ENCODE data around the gene SDCCAG8.

The SDCCAG8 gene

DNA sequence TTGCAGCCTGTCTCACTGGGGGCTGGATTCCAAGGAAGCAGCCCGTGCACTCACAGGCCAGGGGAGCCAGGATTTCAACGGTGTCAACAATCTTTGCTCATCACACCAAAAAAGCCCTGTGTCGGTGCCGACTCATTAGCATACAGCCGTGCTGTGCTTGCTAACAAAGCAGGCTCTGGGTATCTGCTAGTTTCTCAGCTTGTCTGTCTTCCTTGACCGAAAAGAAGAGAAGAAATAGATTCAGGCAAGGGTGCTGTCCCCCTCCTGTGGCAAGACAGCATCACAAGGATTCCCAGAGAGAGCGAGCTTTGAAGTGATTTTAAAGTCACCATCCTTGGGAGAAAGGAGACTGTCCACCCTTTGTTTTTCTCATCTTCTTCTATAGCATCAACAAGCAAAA lies 214.7 kb downstream of the SDCCAG8 start:
- DNase-seq = no peak

- DNase-seq = no peak
These were observed 215.3 kb downstream of the SDCCAG8 start for GRCh38 chr1:243471026-243471685.

GRCh38 chr1:243471754-243472745 lies 216.2 kb downstream of the SDCCAG8 start:
- DNase-seq = no peak

- DNase-seq = no peak
These were observed 217.6 kb downstream of the SDCCAG8 start for GRCh38 chr1:243473227-243474135.

- no peak for DNase-seq
These were observed 218.5 kb downstream of the SDCCAG8 start for GRCh38 chr1:243474136-243474881.

DNA sequence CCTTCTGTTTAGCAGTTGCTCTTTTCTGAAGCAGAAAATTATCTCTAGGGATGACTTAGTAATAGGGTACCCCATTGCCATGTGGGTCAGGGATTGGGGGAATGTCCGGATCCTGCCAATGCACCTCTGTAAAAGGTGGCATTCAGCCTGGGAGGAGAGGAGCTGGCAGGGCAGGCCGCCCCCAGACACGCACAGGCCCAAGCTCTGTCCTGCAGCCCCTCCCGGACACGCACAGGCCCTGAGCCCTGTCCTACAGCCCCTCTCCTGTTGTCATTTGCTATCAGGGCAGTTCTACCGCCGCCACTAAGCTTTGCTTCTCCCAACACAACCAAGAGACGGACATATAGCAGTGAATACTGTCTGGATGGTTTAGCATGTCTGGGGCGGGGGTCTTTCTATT lies 219.1 kb downstream of the SDCCAG8 start:
- DNase-seq = no peak

DNA sequence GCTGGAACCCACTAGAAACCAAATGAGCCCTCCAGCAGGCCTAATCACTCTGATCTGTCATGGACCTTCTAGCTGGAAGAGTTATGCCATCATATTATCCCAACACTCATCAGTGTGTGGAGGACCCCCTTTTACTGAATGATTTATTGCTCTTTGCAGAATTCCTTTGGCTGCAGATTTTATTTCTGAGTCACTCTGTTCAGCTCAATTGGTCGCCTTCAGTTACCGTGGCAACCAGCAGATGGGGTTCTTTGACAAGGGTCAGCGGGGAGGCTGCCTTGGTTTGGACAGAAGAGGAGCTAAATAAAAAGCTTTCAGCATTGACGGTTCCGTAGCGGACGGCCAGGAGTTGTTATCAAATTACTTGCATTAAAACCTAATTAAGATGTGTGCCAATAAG lies 220.1 kb downstream of the SDCCAG8 start:
- DNase-seq = no peak

- no peak for DNase-seq
These were observed 222.0 kb downstream of the SDCCAG8 start for GRCh38 chr1:243477731-243478290.

DNA sequence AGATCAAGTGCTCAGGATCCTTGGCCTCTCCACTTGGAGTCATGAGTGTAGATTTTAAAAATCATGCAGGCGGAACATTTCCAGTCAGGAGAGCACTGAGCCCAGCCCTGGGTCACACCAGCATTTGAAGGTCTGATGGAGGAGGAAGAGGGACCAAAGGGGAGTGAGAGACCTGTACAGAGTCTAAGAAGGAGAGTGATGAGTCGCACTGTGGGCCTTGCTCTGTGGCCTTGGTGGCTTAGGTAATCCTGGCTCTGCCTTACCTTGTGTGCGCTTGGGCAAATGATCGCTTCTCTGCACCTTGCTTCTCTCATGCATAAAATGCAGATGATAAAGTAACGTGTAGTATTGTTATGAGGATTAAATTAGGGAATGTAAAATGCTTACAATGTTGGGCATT lies 225.3 kb downstream of the SDCCAG8 start:
- no peak for DNase-seq

GRCh38 chr1:243482141-243483022 lies 226.5 kb downstream of the SDCCAG8 start:
- no peak for DNase-seq

- no peak for DNase-seq
These were observed 227.4 kb downstream of the SDCCAG8 start for GRCh38 chr1:243483071-243483771.

DNA sequence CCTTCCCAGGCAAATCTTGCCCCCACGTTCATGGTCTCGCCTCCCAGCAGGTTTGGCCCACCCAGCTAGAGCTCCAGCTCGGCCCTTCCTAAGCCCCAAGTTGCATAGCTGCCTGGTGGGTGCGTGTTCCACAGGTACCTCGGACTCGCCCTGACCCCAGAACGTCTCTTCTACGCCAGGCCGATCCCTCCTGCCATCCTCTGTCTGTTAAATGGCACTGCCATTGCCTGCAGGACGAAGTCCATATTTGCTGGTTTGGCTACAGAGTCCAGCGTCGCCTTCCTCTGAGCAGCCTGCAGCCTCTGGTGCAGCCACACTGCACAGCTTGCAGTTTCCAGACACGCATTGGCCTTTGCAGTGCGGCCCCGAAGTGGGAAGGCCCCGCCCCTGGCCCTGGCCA lies 228.1 kb downstream of the SDCCAG8 start:
- no peak for DNase-seq

DNA sequence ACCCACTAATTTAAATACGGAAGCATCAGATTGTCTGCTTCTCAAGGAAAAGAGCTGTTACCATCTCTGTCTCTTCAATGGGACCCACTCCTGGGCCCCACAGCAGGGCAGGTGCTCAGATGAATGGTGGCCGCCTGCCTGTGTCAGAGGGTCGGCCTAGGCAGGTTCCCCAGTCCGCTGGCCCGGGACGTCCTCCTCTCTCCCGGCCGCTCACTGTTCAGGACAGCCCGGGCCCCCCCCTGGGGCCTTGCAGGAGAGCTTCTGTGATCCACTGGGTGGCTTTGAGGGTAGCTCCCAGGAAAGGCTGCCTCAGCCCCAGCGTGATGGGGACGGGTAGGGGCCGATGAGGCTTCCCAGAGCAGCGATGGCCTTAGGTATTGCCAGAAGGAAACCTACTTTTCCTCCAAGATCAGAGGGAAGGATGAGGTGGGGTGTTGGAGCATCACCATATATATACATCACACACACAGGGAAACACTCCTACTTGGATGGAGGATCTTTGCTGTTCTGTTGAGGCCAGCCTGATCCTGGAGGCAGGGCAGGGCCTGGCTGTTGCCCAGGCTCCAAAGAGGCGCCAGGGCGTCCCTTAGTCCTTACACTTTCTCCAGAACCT lies 231.3 kb downstream of the SDCCAG8 start:
- no peak for DNase-seq

- no peak for DNase-seq
These were observed 231.9 kb downstream of the SDCCAG8 start for GRCh38 chr1:243487649-243488227.

DNA sequence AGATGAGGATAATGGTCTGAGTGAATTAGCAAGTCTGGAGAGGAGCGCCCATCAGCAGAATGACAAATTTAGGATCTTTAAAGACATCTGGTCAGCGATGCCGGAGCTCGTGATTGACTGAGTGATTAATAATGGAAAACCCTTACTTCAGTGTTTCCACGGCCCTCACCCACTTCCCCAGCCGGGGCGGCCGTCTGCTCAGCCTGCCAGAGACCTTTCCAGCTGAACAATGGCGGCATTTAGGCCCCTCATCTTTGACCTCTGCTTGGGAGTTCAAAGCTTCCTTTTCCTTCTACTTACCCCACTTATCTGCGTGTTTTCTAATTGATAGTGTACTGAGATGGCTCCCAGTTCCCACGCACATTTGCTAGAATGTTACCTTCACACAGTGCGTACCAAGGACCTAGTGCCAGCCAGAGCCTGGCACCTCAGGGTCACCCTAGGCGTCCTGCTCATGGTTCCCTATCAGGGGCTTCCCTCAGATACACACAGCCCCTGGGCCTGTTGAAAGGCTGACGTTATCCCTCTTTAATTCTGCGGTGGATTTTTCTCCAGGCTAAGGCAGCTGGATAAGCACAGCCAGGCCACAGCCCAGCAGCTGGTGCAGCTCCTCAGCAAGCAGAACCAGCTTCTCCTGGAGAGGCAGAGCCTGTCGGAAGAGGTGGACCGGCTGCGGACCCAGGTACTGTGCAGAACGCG lies 232.8 kb downstream of the SDCCAG8 start:
- DNase-seq = no peak

- DNase-seq = no peak
These were observed 233.3 kb downstream of the SDCCAG8 start for GRCh38 chr1:243489158-243489527.

DNA sequence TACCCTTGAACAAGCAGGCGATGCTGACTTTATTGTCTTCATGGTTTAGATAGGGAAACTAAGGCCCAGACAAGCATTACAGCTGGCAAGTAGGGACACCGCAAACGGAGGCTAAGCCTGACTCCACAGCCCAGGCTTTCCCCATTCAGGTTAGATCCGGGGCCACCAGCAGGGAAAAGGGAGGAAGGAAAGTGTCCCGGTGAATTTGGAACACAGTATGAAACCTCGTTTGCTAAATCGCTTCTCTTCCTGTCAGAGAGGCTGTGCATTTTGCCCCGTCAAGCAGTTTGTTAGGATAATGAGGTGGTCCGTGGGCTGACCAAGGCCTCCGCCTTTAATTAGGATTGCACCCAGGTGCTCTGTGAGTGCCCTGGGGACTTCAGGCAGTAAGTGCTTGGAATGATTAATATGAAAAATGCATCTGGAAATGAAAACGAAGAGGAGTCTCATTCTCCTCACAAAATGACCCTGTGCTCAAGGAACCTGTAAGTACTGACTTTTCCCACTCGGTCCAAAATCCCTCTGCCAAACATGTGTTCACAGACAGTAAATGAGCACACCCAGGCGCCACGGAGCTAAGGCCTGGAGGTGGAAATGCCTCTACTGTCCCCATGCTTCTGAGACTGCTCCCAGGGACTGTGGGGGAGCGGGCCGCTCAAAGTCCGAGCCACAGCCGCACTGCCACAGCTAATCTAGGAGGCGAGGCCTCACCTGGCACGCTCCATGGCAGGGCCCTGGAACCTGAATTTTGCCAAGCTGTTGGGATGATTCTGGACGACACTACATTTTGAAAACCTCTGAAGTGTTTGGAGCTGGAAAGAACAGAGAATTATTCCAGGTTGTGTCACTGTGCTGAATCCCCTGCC lies 234.1 kb downstream of the SDCCAG8 start:
- no peak for DNase-seq
